GM19351 (cell line): ENCODE results near the gene NUDT19.

Experiments
- ATAC-seq: cut with Tn5 transposase; IDR thresholded peaks from one replicate; pipeline ENCODE4 v1.9.1; 2021; ENCODE audit warnings: mild to moderate bottlenecking, moderate library complexity; ENCODE audit not compliant: unreplicated experiment

NUDT19 gene

GRCh38 chr19:32757189-32757588, 65.6 kb downstream of the NUDT19 start:
- no peak for ATAC-seq
